ENCODE results near the gene FAM114A1.
"Not testable (repeated sequence)": the region's sequence is repeated elsewhere in the genome, so short reads cannot be mapped to it uniquely, and the experiment has no call there.

- TF ChIP-seq CTCF, POLR2A (IDR thresholded peaks at IDR 0.05): not testable (repeated sequence)
Measured at GRCh38 chr4:38916267-38916666, 48.7 kb downstream of the FAM114A1 start.

Measured in right lobe of liver (tissue), 4 donors.